ENCODE results near the gene RAB1B.

DNA sequence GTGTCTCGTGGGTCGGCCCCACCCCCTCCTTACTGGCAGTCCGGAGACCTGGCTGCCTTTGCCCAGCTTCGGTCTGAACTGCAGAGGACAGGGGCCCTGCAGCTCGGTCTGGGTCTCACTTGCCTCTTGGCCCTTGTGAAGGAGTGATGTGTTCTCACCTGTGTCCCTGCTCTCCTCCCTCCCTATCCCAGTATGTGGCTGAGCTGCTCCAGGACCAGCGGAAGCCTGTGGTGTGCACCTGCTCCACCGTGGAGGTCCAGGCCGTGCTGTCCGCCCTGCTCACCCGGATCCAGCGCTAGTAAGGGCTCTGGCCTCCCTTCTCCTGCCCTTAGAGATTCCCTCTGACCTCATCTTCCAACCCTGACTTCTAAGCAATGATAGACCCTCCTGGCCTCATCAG lies 35.7 kb upstream of the RAB1B start:
- TF ChIP-seq, protein P1, sequence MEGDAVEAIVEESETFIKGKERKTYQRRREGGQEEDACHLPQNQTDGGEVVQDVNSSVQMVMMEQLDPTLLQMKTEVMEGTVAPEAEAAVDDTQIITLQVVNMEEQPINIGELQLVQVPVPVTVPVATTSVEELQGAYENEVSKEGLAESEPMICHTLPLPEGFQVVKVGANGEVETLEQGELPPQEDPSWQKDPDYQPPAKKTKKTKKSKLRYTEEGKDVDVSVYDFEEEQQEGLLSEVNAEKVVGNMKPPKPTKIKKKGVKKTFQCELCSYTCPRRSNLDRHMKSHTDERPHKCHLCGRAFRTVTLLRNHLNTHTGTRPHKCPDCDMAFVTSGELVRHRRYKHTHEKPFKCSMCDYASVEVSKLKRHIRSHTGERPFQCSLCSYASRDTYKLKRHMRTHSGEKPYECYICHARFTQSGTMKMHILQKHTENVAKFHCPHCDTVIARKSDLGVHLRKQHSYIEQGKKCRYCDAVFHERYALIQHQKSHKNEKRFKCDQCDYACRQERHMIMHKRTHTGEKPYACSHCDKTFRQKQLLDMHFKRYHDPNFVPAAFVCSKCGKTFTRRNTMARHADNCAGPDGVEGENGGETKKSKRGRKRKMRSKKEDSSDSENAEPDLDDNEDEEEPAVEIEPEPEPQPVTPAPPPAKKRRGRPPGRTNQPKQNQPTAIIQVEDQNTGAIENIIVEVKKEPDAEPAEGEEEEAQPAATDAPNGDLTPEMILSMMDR (conservative IDR thresholded peaks at IDR 0.05) = no peak
- no peak for TF ChIP-seq ZFX (IDR thresholded peaks at IDR 0.05)
